ENCODE data around the gene PTPN2.

- no peak for TF ChIP-seq CTCF (conservative IDR thresholded peaks at IDR 0.05; ENCODE audit: low read length)
- TF ChIP-seq EZH2phosphoT487 (IDR thresholded peaks at IDR 0.05; ENCODE audit: borderline replicate concordance, low read depth, low read length): no peak
These were observed 132.1 kb downstream of the PTPN2 start for GRCh38 chr18:12751891-12752290.
